ENCODE results near the gene GFER.

DNA sequence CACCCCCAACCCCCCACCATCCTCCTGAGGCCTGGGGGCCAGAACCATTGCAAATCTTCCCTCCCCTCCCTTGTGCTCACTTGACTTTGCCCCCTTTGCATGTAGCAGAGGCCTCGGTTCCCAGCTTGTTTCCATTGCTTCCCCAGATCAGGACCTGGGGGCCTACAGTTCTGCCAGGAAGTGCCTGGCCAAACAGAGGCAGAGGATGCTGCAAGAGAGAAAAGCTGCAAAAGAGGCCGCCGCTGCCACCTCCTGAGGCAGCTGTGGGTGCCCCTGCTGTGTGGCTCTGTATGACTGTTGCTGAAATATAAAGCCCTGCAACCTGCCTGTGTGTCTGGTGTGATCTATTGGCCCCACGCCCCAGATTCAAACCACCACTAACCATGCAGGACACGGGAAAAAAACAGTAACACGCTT lies 22.3 kb upstream of the GFER start:
- TF ChIP-seq EP300 (IDR thresholded peaks at IDR 0.05; ENCODE audit: borderline replicate concordance) (no peak), TAF1 (IDR thresholded peaks at IDR 0.05; ENCODE audit: low read depth) (no peak), ZBTB7A (IDR thresholded peaks at IDR 0.05; ENCODE audit: low read depth) (no peak), CEBPB (IDR thresholded peaks at IDR 0.05) (no peak), RAD21 (IDR thresholded peaks at IDR 0.05; ENCODE audit: low read depth) (no peak), YY1 (IDR thresholded peaks at IDR 0.05; ENCODE audit: low read depth) (no peak), EGR1 (IDR thresholded peaks at IDR 0.05) (no peak), CREB1 (IDR thresholded peaks at IDR 0.05; ENCODE audit: low read depth) (no peak)
- TF ChIP-seq, protein P1, sequence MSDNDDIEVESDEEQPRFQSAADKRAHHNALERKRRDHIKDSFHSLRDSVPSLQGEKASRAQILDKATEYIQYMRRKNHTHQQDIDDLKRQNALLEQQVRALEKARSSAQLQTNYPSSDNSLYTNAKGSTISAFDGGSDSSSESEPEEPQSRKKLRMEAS (IDR thresholded peaks at IDR 0.05) = no peak
- TF ChIP-seq, protein P2, sequence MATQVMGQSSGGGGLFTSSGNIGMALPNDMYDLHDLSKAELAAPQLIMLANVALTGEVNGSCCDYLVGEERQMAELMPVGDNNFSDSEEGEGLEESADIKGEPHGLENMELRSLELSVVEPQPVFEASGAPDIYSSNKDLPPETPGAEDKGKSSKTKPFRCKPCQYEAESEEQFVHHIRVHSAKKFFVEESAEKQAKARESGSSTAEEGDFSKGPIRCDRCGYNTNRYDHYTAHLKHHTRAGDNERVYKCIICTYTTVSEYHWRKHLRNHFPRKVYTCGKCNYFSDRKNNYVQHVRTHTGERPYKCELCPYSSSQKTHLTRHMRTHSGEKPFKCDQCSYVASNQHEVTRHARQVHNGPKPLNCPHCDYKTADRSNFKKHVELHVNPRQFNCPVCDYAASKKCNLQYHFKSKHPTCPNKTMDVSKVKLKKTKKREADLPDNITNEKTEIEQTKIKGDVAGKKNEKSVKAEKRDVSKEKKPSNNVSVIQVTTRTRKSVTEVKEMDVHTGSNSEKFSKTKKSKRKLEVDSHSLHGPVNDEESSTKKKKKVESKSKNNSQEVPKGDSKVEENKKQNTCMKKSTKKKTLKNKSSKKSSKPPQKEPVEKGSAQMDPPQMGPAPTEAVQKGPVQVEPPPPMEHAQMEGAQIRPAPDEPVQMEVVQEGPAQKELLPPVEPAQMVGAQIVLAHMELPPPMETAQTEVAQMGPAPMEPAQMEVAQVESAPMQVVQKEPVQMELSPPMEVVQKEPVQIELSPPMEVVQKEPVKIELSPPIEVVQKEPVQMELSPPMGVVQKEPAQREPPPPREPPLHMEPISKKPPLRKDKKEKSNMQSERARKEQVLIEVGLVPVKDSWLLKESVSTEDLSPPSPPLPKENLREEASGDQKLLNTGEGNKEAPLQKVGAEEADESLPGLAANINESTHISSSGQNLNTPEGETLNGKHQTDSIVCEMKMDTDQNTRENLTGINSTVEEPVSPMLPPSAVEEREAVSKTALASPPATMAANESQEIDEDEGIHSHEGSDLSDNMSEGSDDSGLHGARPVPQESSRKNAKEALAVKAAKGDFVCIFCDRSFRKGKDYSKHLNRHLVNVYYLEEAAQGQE (IDR thresholded peaks at IDR 0.05; ENCODE audit: low read depth) = no peak
- TF ChIP-seq, protein P3, sequence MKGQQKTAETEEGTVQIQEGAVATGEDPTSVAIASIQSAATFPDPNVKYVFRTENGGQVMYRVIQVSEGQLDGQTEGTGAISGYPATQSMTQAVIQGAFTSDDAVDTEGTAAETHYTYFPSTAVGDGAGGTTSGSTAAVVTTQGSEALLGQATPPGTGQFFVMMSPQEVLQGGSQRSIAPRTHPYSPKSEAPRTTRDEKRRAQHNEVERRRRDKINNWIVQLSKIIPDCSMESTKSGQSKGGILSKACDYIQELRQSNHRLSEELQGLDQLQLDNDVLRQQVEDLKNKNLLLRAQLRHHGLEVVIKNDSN (IDR thresholded peaks at IDR 0.05) = no peak

Measured in Ishikawa (cell line).